H1 (cell line): ENCODE results near the gene TLCD2. TPM values are rescaled to one million over a fixed set of nuclear protein-coding genes. Genes with fewer than 3 reads are reported as not detected.
A peak's percentile ranks its signal among the peaks of the same experiment; 100 is the strongest.

Experiments
- CTCF ChIA-PET: fragments of 300-600 bp; sonication (Branson Sonifier 250); formaldehyde crosslinking; loops from one replicate; lab custom pipeline; 2021; ENCODE audit not compliant: partially characterized antibody; lab: Charles Lee
- POLR2A ChIA-PET: fragments of 300-600 bp; sonication (Branson Sonifier 250); formaldehyde crosslinking; loops from one replicate; lab custom pipeline; 2021; ENCODE audit warnings: inconsistent platforms; ENCODE audit not compliant: partially characterized antibody; lab: Charles Lee
- DNase-seq, 2 experiments: peaks; one replicate each; pipeline versions ENCODE4 v3.0.0 to v3.0.0-alpha.2; 2010 to 2022; ENCODE audit warnings: low spot score in 2 of 2, low read depth in 1 of 2, mixed read lengths in 1 of 2
- FAIRE-seq: peaks from 2 replicates; lab custom pipeline; 2011; peaks lifted over from hg19 to GRCh38; lab: Jason Lieb, UNC
- H2AFZ ChIP-seq: 2 replicates; pipeline ENCODE4 v1.8.1; 2012; ENCODE audit warnings: low read length, inconsistent platforms
- H2AK5ac ChIP-seq: 2 replicates; pipeline ENCODE4 v1.6.1; 2013; ENCODE audit warnings: low read depth, low read length
- H2BK120ac ChIP-seq: replicated peaks from 2 replicates; pipeline ENCODE3; 2013; ENCODE audit warnings: low read depth, low read length, inconsistent platforms
- H2BK12ac ChIP-seq: 2 replicates; pipeline ENCODE4 v1.6.1; 2013; ENCODE audit warnings: low read depth, low read length
- H2BK15ac ChIP-seq: 2 replicates; pipeline ENCODE4 v1.6.1; 2013; ENCODE audit warnings: low read length
- H2BK20ac ChIP-seq: 2 replicates; pipeline ENCODE4 v1.6.1; 2013; ENCODE audit warnings: low read length
- H2BK5ac ChIP-seq: 2 replicates; pipeline ENCODE4 v1.6.1; 2013; ENCODE audit warnings: low read depth, low read length
- H3K14ac ChIP-seq: 2 replicates; pipeline ENCODE4 v1.6.1; 2013; ENCODE audit warnings: inconsistent platforms; ENCODE audit not compliant: insufficient read length
- H3K18ac ChIP-seq: 2 replicates; pipeline ENCODE4 v1.6.1; 2013; ENCODE audit warnings: low read length; ENCODE audit errors: extremely low read depth
- H3K23ac ChIP-seq: 2 replicates; pipeline ENCODE4 v1.6.1; 2013; ENCODE audit warnings: inconsistent platforms; ENCODE audit not compliant: insufficient read length
- H3K23me2 ChIP-seq: 2 replicates; pipeline ENCODE4 v1.6.1; 2013; ENCODE audit warnings: low read depth, low read length
- H3K27ac ChIP-seq: 2 replicates; pipeline ENCODE4 v1.6.1; 2011; ENCODE audit warnings: low read depth, low read length, inconsistent platforms
- H3K27me3 ChIP-seq, 4 experiments: replicated peaks in 1 of 4; 1 replicate in 1 of 4; 2 replicates in 3 of 4; pipeline versions ENCODE4 v1.6.1 to v1.8.1; 2011 to 2013; ENCODE audit warnings: low read length in 3 of 4, mild to moderate bottlenecking in 3 of 4, inconsistent platforms in 2 of 4, mixed read lengths in 2 of 4, moderate library complexity in 1 of 4; ENCODE audit not compliant: control insufficient read depth in 3 of 4, insufficient read depth in 3 of 4; ENCODE audit errors: extremely low read depth in 1 of 4
- H3K36me3 ChIP-seq, 4 experiments: 2 replicates each; pipeline versions ENCODE4 v1.6.1 to v1.8.1; 2011 to 2013; ENCODE audit warnings: mild to moderate bottlenecking in 4 of 4, low read length in 3 of 4, moderate library complexity in 2 of 4, control low read depth in 1 of 4, inconsistent platforms in 1 of 4; ENCODE audit not compliant: insufficient read depth in 4 of 4, control insufficient read depth in 2 of 4
- H3K4ac ChIP-seq: replicated peaks from 2 replicates; pipeline ENCODE3; 2013; ENCODE audit warnings: low read length, low read depth, mixed read lengths, inconsistent platforms; ENCODE audit not compliant: insufficient read length
- H3K4me1 ChIP-seq, 4 experiments: replicated peaks in 1 of 4; 1 replicate in 1 of 4; 2 replicates in 3 of 4; pipeline versions ENCODE4 v1.6.1 to v1.8.1; 2011 to 2013; ENCODE audit warnings: low read length in 3 of 4, inconsistent platforms in 2 of 4, mixed read lengths in 1 of 4; ENCODE audit not compliant: insufficient read depth in 4 of 4, control insufficient read depth in 3 of 4
- H3K4me2 ChIP-seq, 2 experiments: 2 replicates each; pipeline versions ENCODE4 v1.6.1 to v1.8.1; 2011 to 2013; ENCODE audit warnings: low read depth in 2 of 2, low read length in 2 of 2, control low read depth in 1 of 2, inconsistent platforms in 1 of 2, mild to moderate bottlenecking in 1 of 2; ENCODE audit not compliant: insufficient read depth in 1 of 2
- H3K4me3 ChIP-seq, 4 experiments: fragments of 200-600, 300-600 bp in 1 of 4; sonication (generic), shearing (Covaris generic), sonication (Bioruptor Twin) in 1 of 4; 2 replicates each; pipeline versions ENCODE4 v1.5.1 to v1.8.1; 2011 to 2016; ENCODE audit warnings: low read length in 4 of 4, low read depth in 3 of 4, control low read depth in 2 of 4, inconsistent platforms in 2 of 4, mild to moderate bottlenecking in 2 of 4, mixed read lengths in 1 of 4, moderate library complexity in 1 of 4; ENCODE audit not compliant: insufficient read depth in 2 of 4; ENCODE audit errors: extremely low read depth in 1 of 4
- H3K56ac ChIP-seq: replicated peaks from 2 replicates; pipeline ENCODE3; 2013; ENCODE audit warnings: low read depth, mild to moderate bottlenecking, mixed read lengths, low read length, inconsistent platforms; ENCODE audit not compliant: insufficient read length
- H3K79me1 ChIP-seq: 2 replicates; pipeline ENCODE4 v1.6.1; 2013; ENCODE audit warnings: low read depth, low read length, control low read depth
- H3K79me2 ChIP-seq, 2 experiments: 2 replicates each; pipeline versions ENCODE4 v1.6.1 to v1.8.1; 2012 to 2013; ENCODE audit warnings: low read length in 2 of 2, mild to moderate bottlenecking in 2 of 2, inconsistent platforms in 1 of 2; ENCODE audit not compliant: insufficient read depth in 2 of 2, control insufficient read depth in 1 of 2
- H3K9ac ChIP-seq, 4 experiments: replicated peaks in 1 of 4; 1 replicate in 1 of 4; 2 replicates in 3 of 4; pipeline versions ENCODE4 v1.6.1 to v1.8.1; 2011 to 2013; ENCODE audit warnings: low read depth in 3 of 4, low read length in 3 of 4, control low read depth in 2 of 4, mild to moderate bottlenecking in 2 of 4, moderate library complexity in 2 of 4, inconsistent platforms in 1 of 4; ENCODE audit errors: extremely low read depth in 1 of 4
- H3K9me3 ChIP-seq, 2 experiments: 2 replicates each; pipeline versions ENCODE4 v1.6.1 to v1.8.1; 2012 to 2013; ENCODE audit warnings: mild to moderate bottlenecking in 2 of 2, moderate library complexity in 2 of 2, control low read depth in 1 of 2, inconsistent platforms in 1 of 2, low read depth in 1 of 2, low read length in 1 of 2, mixed read lengths in 1 of 2; ENCODE audit not compliant: insufficient read depth in 2 of 2
- H4K20me1 ChIP-seq, 2 experiments: replicated peaks in 1 of 2; 2 replicates each; pipeline versions ENCODE3 to v1.8.1; 2011 to 2013; ENCODE audit warnings: inconsistent platforms in 2 of 2, low read length in 2 of 2, mild to moderate bottlenecking in 1 of 2; ENCODE audit not compliant: insufficient read depth in 2 of 2, control insufficient read depth in 1 of 2
- H4K5ac ChIP-seq: 2 replicates; pipeline ENCODE4 v1.6.1; 2013; ENCODE audit warnings: low read length, low read depth, mixed read lengths, inconsistent platforms; ENCODE audit not compliant: insufficient read length
- H4K8ac ChIP-seq: 2 replicates; pipeline ENCODE4 v1.8.0; 2013; ENCODE audit warnings: mild to moderate bottlenecking, moderate library complexity, low read length, inconsistent platforms; ENCODE audit not compliant: insufficient read depth; ENCODE audit errors: extremely low read depth
- H4K91ac ChIP-seq: replicated peaks from 2 replicates; pipeline ENCODE3; 2013; ENCODE audit warnings: low read length, mixed read lengths, inconsistent platforms; ENCODE audit not compliant: insufficient read length
- BCL11A ChIP-seq, 2 experiments: IDR thresholded peaks; one replicate each; pipeline ENCODE4 v1.6.1; 2011; ENCODE audit warnings: low read depth in 2 of 2, low read length in 2 of 2, mild to moderate bottlenecking in 2 of 2
- CBX5 ChIP-seq: fragments of 300-800, 300-1000 bp; sonication (generic); IDR thresholded peaks from 2 replicates; pipeline ENCODE4 v1.7.1; 2016; ENCODE audit warnings: antibody characterized with exemption, low read length, low read depth
- CHD2 ChIP-seq: IDR thresholded peaks from 2 replicates; pipeline ENCODE4 v1.6.1; 2012; ENCODE audit warnings: low read length, improper control_type of control experiment
- CTCF ChIP-seq, 3 experiments: IDR thresholded peaks; 1 replicate in 2 of 3; 2 replicates in 1 of 3; pipeline versions ENCODE4 v1.5.1 to v1.6.1; 2011; ENCODE audit warnings: low read length in 3 of 3, mild to moderate bottlenecking in 3 of 3, inconsistent platforms in 2 of 3, low read depth in 1 of 3, moderate library complexity in 1 of 3; ENCODE audit not compliant: insufficient read depth in 1 of 3; ENCODE audit errors: control extremely low read depth in 1 of 3
- JUND ChIP-seq: IDR thresholded peaks from 2 replicates; pipeline ENCODE4 v1.6.1; 2011; ENCODE audit warnings: mild to moderate bottlenecking, improper control_type of control experiment, low read length
- KDM1A ChIP-seq: fragments of 200-600, 300-600 bp; sonication (generic); IDR thresholded peaks from 2 replicates; pipeline ENCODE4 v1.7.1; 2016; ENCODE audit warnings: mild to moderate bottlenecking, low read length, borderline replicate concordance
- NANOG ChIP-seq: IDR thresholded peaks from 2 replicates; pipeline ENCODE4 v1.6.1; 2011; ENCODE audit warnings: low read length, low read depth, mild to moderate bottlenecking, inconsistent platforms; ENCODE audit not compliant: insufficient read depth, poor library complexity, severe bottlenecking
- RAD21 ChIP-seq, 2 experiments: IDR thresholded peaks in 1 of 2; conservative IDR thresholded peaks in 1 of 2; 2 replicates each; pipeline ENCODE4 v1.6.1; 2011; ENCODE audit warnings: low read depth in 2 of 2, low read length in 2 of 2, improper control_type of control experiment in 1 of 2, inconsistent platforms in 1 of 2, mild to moderate bottlenecking in 1 of 2, moderate library complexity in 1 of 2
- TEAD4 ChIP-seq: IDR thresholded peaks from 2 replicates; pipeline ENCODE4 v1.6.1; 2012; ENCODE audit warnings: low read depth, low read length, inconsistent platforms, mixed read lengths
- WGBS, 2 experiments: shearing (Covaris generic) in 1 of 2; methylation state at CpG; one replicate each; pipeline versions ENCODE4 v1.1.6 to v1.1.7; 2013 to 2015; ENCODE audit warnings: low lambda C conversion rate in 2 of 2, mixed read lengths in 2 of 2, inconsistent platforms in 1 of 2, low coverage in 1 of 2, missing lambda C conversion rate in 1 of 2; ENCODE audit not compliant: insufficient replicate concordance in 2 of 2, insufficient coverage in 1 of 2, insufficient read length in 1 of 2; ENCODE audit errors: extremely low coverage in 1 of 2, missing lambda C conversion rate in 1 of 2; 5-methylcytosine and 5-hydroxymethylcytosine counted together
- polyA plus RNA-seq, 7 experiments: library from polyadenylated mRNA; depleted of rRNA in 3 of 7; stranded (reverse) in 5 of 7; unstranded in 2 of 7; fragments of >200 nt in 5 of 7; fragments of 200-250 nt in 2 of 7; gene quantifications; 1 replicate in 5 of 7; 2 replicates in 1 of 7; 4 replicates in 1 of 7; pipeline versions ENCODE4 v1.2.1 to v1.2.3, GENCODE V29; 2011 to 2013; ENCODE audit warnings: missing spikeins in 2 of 7, mixed read lengths in 2 of 7
- total RNA-seq: library from RNA; stranded (reverse); fragmentation: NEBNext Ultra II Directional; extraction: Animal tissue kit (Norgen Biotek cat#: 25700); gene quantifications from 2 replicates; pipeline ENCODE4 v1.2.1, GENCODE V29; 2021

Gene TLCD2
- total and polyA plus RNA-seq, 2 of the 8 experiments (the other 6 are each of a cell fraction or from before 2014, with no cell fraction given), result 0.47 to 1.4 TPM

- H3K4me2 ChIP-seq, result no peak overlapping the region
- H3K23ac ChIP-seq, result no peak overlapping the region
- peaks cover 0 to 16% (median 11%) of the 10 kb centered on the region in 4 experiments; a peak in 6 of 7 replicates for H3K4me1 ChIP-seq
- peak overlapping the region; percentile 40; the same call in 1 of the 2 replicates for H2BK15ac ChIP-seq
- H3K79me2 ChIP-seq, result no peaks in the 10 kb centered on the region
- no peaks in the 10 kb centered on the region for H4K20me1 ChIP-seq
- H2BK20ac ChIP-seq, result no peak overlapping the region
- FAIRE-seq (no peak), DNase-seq (no peak)
- no peaks in the 10 kb centered on the region for H3K36me3 ChIP-seq
- H3K27ac ChIP-seq, result no peak overlapping the region
- H4K91ac ChIP-seq, result no peak overlapping the region
- 90% methylated on average over 23 of the region's 23 CpGs; no CpG with 5 or more reads in 1 of the 2 experiments for WGBS, 2 experiments
- no peak overlapping the region for H2AFZ ChIP-seq
- POLR2A ChIA-PET, result interaction anchor here (0.6 to 5.2 kb wide), 8 partner anchors 8 to 213 kb away, joined by 3 to 30 read pairs (median 4); partner anchors contain the start of genes SERPINF1 and SERPINF2
- H3K23me2 ChIP-seq, result no peaks in the 10 kb centered on the region
- H3K27me3 ChIP-seq, result no peaks in the 10 kb centered on the region
- no peaks in the 10 kb centered on the region for H3K9me3 ChIP-seq
- peak overlapping the region; percentile 75; the same call in 1 of the 2 replicates for H2BK12ac ChIP-seq
- H2BK5ac ChIP-seq, result no peak overlapping the region
- H2BK120ac ChIP-seq, result no peak overlapping the region
- no peak overlapping the region for H3K9ac ChIP-seq
- no peak overlapping the region for H3K56ac ChIP-seq
- CTCF ChIA-PET, result interaction anchor here (0.6 to 6.8 kb wide), 9 partner anchors 8 to 63 kb away, joined by 3 to 48 read pairs (median 10); partner anchors contain the start of genes SERPINF1 and WDR81
- H3K4ac ChIP-seq, result no peak overlapping the region
- H3K79me1 ChIP-seq, result no peaks in the 10 kb centered on the region
- H4K8ac ChIP-seq, result peak overlapping the region; percentile 90; the same call in 1 of the 2 replicates
- no peak overlapping the region for H4K5ac ChIP-seq
- H3K14ac ChIP-seq, result no peak overlapping the region
- H3K4me3 ChIP-seq, result no peak overlapping the region
- H3K18ac ChIP-seq, result peak overlapping the region; percentile 62
- no peak overlapping the region for H2AK5ac ChIP-seq
- no peak for TF ChIP-seq CBX5
- TF ChIP-seq CHD2, result no peak
- TF ChIP-seq KDM1A, result no peak
- no peak for TF ChIP-seq JUND
- no peak for TF ChIP-seq TEAD4
- TF ChIP-seq BCL11A (IDR thresholded peaks at IDR 0.05; ENCODE audit: low read depth in 2 of 2, low read length in 2 of 2), result no peak
- TF ChIP-seq RAD21 (IDR thresholded peaks at IDR 0.05 in 1 of 2, conservative IDR thresholded peaks at IDR 0.05 in 1 of 2; ENCODE audit: low read depth in 2 of 2, low read length in 2 of 2), result no peak
- no peak for TF ChIP-seq NANOG
- TF ChIP-seq CTCF (IDR thresholded peaks at IDR 0.05; ENCODE audit: control extremely low read depth in 1 of 3, insufficient read depth in 1 of 3, low read depth in 1 of 3, low read length in 3 of 3), result no peak
Measured at GRCh38 chr17:1753767-1754429, 43.7 kb upstream of the TLCD2 start.
